Uterine smooth muscle cell (primary cell): ENCODE data around the gene ZNF286A. TPM values are rescaled to one million over a fixed set of nuclear protein-coding genes. Genes with fewer than 3 reads are reported as not detected.

ENCODE experiments used
- total RNA-seq: library from RNA; depleted of rRNA; stranded (reverse); fragments of >200 nt; gene quantifications from 2 replicates; pipeline ENCODE4 v1.2.3, GENCODE V29; 2014

The ZNF286A gene
- 35.9 and 48.5 TPM in 2 replicates for total RNA-seq

DNA sequence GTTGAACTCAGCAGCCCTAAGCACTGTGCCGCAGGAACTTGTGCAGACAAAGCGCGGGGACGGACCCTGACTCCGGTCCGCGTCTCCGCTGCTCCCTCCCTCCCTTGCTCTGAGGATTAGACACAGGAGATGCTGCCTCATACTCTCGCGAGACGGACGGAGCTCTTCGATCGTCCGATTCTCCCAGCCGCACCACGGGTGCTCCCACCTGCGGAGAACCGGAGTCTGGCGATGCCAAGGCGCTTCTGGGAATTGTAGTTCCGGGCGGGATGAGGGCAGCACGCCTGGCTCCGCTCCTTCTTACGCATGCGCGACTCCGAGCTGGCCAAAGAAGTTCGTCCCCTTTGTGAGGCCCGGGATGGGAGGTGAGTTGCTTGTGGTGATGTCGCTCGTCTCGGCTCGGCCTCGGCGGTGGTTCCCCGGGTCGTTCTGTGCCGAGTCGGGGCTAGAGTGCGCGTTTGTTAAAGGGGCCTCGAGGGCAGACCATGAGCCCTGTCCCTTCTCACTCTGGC is at the start of gene ZNF286A:
TSS of gene ZNF286A (plus strand) at position 340 of the 512 bp plus-strand sequence. CDS start 578 bp downstream, outside the sequence.

DNA sequence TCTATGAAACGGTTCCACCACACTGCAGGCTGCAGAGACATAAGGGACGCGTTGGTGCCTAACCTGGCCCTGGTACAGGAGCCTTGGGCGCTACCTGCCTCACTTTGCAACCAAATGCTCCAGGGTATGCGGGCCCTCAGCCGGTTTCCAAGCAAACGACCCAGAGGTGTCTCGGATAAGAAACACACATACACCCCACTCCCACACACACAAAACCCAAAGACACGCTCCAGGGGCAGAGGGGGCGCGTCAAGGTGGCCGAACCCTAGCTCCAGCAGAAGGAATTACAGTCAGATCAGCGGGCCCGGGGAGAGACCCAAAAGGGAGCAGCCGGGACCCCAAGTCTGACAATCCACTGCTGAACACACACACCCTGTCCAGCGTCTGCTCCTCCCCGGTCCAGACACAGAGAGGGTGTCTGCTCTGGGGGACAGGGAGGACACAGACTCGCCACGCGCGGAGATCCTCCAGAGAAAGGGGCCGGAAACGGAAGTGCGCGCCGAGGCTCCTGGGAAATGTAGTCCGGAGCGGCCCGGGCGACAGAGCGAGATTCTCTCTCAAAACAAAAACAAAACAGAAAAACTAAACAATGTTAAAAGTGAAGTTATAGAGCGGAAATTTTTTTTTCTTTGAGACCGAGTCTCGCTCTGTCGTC is 15.6 kb upstream of the ZNF286A start, which contains the start of gene TRIM16:
TSS of gene TRIM16 (minus strand) at position 488 of the 655 bp plus-strand sequence. CDS start 32,702 bp downstream, outside the sequence.

DNA sequence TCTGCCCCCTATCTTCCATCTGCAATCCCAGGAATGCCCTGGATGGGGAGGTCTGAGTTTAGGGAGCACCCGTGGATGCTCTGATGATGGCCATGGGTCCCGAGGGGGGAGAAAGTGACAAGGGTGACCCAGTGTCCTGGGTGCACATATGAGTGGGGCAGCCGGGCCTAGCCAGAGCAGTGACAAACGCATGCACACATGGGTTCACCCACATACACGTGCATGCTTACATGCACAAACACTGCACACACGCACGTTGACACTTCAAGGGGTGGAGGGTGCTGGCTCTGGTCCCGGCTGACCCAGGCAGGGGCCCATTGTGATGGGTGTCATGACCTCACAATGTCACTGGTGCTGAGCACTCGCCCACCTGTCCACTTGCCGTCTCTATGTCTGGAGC is 32.3 kb downstream of the ZNF286A start, which contains the start of gene TBC1D26:
TSS of gene TBC1D26 (plus strand) at position 384 of the 400 bp plus-strand sequence. CDS start 3,066 bp downstream, outside the sequence.

Other genes starting within 250 kb of the ZNF286A start
- gene CDRT4, start 232.1 kb upstream of the ZNF286A start, total RNA-seq, result 2.1 and 4.1 TPM in 2 replicates
- 24.2 and 47.6 TPM in 2 replicates for gene TVP23C, start 136.3 kb upstream of the ZNF286A start, total RNA-seq
- gene FBXW10B, start 80.0 kb upstream of the ZNF286A start, total RNA-seq, result 0.62 and 0.89 TPM in 2 replicates
- 43.2 and 70.1 TPM in 2 replicates for gene TRIM16, start 15.4 kb upstream of the ZNF286A start, total RNA-seq
- gene TBC1D26, start 32.5 kb downstream of the ZNF286A start, total RNA-seq, result under 0.01 TPM in 2 replicates
- 13.6 and 15.7 TPM in 2 replicates for gene ADORA2B, start 245.4 kb downstream of the ZNF286A start, total RNA-seq